Neural progenitor cell (in vitro differentiated cells): ENCODE data around the gene CHKA. TPM values are rescaled to one million over a fixed set of nuclear protein-coding genes. Genes with fewer than 3 reads are reported as not detected.

Experiments
- DNase-seq: peaks from one replicate; pipeline ENCODE4 v3.0.0-alpha.2; 2016; ENCODE audit warnings: low spot score
- H2AFZ ChIP-seq: fragments of 200-600 bp; sonication (generic); replicated peaks from 2 replicates; pipeline ENCODE4 v1.6.1; 2016; ENCODE audit warnings: antibody characterized with exemption
- H3F3A ChIP-seq: fragments of 200-600 bp; sonication (generic); 2 replicates; pipeline ENCODE4 v1.6.1; 2016; ENCODE audit warnings: antibody characterized with exemption, low read depth
- H3K27ac ChIP-seq: fragments of 200-600 bp; sonication (generic); 2 replicates; pipeline ENCODE4 v1.5.1; 2016; ENCODE audit warnings: mild to moderate bottlenecking
- H3K27me3 ChIP-seq: fragments of 200-600 bp; sonication (generic); 2 replicates; pipeline ENCODE4 v1.6.1; 2016; ENCODE audit warnings: mild to moderate bottlenecking, moderate library complexity
- H3K36me3 ChIP-seq: fragments of 200-600 bp; sonication (generic); 2 replicates; pipeline ENCODE4 v1.5.1; 2016
- H3K4me1 ChIP-seq: fragments of 200-600 bp; sonication (generic); 2 replicates; pipeline ENCODE4 v1.6.1; 2016; ENCODE audit warnings: mixed run types
- H3K4me2 ChIP-seq: fragments of 200-600 bp; sonication (generic); 2 replicates; pipeline ENCODE4 v1.6.1; 2016
- H3K4me3 ChIP-seq: fragments of 200-600 bp; sonication (generic); 2 replicates; pipeline ENCODE4 v1.5.1; 2016
- H3K79me2 ChIP-seq: fragments of 200-600 bp; sonication (generic); 2 replicates; pipeline ENCODE4 v1.6.1; 2016; ENCODE audit warnings: low read depth
- H3K9ac ChIP-seq: fragments of 200-600 bp; sonication (generic); 2 replicates; pipeline ENCODE4 v1.6.1; 2016
- H3K9me3 ChIP-seq: fragments of 200-600 bp; sonication (generic); 2 replicates; pipeline ENCODE4 v1.5.1; 2016; ENCODE audit warnings: low read depth
- H4K20me1 ChIP-seq: fragments of 200-600 bp; sonication (generic); 2 replicates; pipeline ENCODE4 v1.6.1; 2016; ENCODE audit warnings: low read depth
- H3K27ac Mint-ChIP-seq: 3 replicates; pipeline ENCODE4 v1.8.0; 2021; ENCODE audit warnings: mixed read lengths
- H3K27me3 Mint-ChIP-seq: 2 replicates; pipeline ENCODE4 v1.8.0; 2022; ENCODE audit warnings: low read depth, mild to moderate bottlenecking, inconsistent platforms, moderate library complexity, mixed read lengths; ENCODE audit not compliant: insufficient read depth
- H3K36me3 Mint-ChIP-seq: 3 replicates; pipeline ENCODE4 v1.8.0; 2021; ENCODE audit warnings: mixed read lengths
- H3K4me1 Mint-ChIP-seq: 3 replicates; pipeline ENCODE4 v1.8.0; 2021; ENCODE audit warnings: mixed read lengths
- H3K4me3 Mint-ChIP-seq: 3 replicates; pipeline ENCODE4 v1.8.0; 2021; ENCODE audit warnings: mild to moderate bottlenecking, moderate library complexity, mixed read lengths
- H3K9me3 Mint-ChIP-seq: 3 replicates; pipeline ENCODE4 v1.8.0; 2020; ENCODE audit warnings: mixed read lengths
- EZH2 ChIP-seq: fragments of 200-600 bp; sonication (generic); IDR thresholded peaks from 2 replicates; pipeline ENCODE4 v1.6.1; 2017; ENCODE audit warnings: antibody characterized with exemption, mild to moderate bottlenecking, moderate library complexity
- EZH2phosphoT487 ChIP-seq: fragments of 200-600 bp; sonication (generic); IDR thresholded peaks from 2 replicates; pipeline ENCODE4 v1.6.1; 2017; ENCODE audit warnings: antibody characterized with exemption
- total RNA-seq: library from RNA; depleted of rRNA; stranded (reverse); fragments of >200 nt; gene quantifications from 2 replicates; pipeline ENCODE4 v1.2.3, GENCODE V29; 2015; ENCODE audit warnings: low replicate concordance
- TF ChIP-seq, protein P1 (sequence below): fragments of 200-600 bp; sonication (generic); IDR thresholded peaks from 2 replicates; pipeline ENCODE4 v1.5.1; 2017; ENCODE audit warnings: antibody characterized with exemption, mild to moderate bottlenecking

The CHKA gene
- total RNA-seq, 1 donor from 2014 or later, result 36.8 TPM

DNA sequence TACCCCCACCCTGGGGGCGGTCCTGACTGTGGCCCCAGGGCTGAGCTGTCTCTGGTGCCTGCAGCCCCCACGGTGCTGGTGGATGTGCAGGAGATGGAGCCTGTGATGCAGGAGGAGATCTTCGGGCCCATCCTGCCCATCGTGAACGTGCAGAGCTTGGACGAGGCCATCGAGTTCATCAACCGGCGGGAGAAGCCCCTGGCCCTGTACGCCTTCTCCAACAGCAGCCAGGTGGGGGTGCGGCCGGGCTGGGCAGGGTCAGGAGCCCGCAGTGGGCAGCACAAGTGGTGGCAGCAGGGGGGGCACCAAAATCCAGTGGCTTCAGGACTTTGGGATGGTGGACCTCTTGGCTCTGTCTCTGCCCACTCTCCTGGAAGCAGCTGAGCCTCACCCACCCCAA, 98.7 kb downstream of the CHKA start:
- H3K36me3 Mint-ChIP-seq, result peaks cover 17% of the 10 kb centered on the region
- H3K27ac Mint-ChIP-seq, result no peak overlapping the region
- Histone ChIP-seq H3F3A (peaks cover 14% of the 10 kb centered on the region), H3K27ac (no peak overlapping the region), H3K9me3 (no peaks in the 10 kb centered on the region), H2AFZ (no peak overlapping the region), H3K79me2 (no peaks in the 10 kb centered on the region), H3K36me3 (no peaks in the 10 kb centered on the region), H3K4me2 (no peak overlapping the region), H3K9ac (no peak overlapping the region), H4K20me1 (no peaks in the 10 kb centered on the region), H3K27me3 (no peaks in the 10 kb centered on the region), H3K4me3 (no peak overlapping the region), H3K4me1 (peaks cover 9% of the 10 kb centered on the region)
- peaks cover 20% of the 10 kb centered on the region for H3K4me1 Mint-ChIP-seq
- H3K4me3 Mint-ChIP-seq, result no peak overlapping the region
- peaks cover 5% of the 10 kb centered on the region for H3K27me3 Mint-ChIP-seq
- TF ChIP-seq, protein P1, sequence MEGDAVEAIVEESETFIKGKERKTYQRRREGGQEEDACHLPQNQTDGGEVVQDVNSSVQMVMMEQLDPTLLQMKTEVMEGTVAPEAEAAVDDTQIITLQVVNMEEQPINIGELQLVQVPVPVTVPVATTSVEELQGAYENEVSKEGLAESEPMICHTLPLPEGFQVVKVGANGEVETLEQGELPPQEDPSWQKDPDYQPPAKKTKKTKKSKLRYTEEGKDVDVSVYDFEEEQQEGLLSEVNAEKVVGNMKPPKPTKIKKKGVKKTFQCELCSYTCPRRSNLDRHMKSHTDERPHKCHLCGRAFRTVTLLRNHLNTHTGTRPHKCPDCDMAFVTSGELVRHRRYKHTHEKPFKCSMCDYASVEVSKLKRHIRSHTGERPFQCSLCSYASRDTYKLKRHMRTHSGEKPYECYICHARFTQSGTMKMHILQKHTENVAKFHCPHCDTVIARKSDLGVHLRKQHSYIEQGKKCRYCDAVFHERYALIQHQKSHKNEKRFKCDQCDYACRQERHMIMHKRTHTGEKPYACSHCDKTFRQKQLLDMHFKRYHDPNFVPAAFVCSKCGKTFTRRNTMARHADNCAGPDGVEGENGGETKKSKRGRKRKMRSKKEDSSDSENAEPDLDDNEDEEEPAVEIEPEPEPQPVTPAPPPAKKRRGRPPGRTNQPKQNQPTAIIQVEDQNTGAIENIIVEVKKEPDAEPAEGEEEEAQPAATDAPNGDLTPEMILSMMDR, result no peak
- TF ChIP-seq EZH2phosphoT487 (no peak), EZH2 (no peak)
- H3K9me3 Mint-ChIP-seq, result peaks cover 6% of the 10 kb centered on the region
- no peak for DNase-seq

DNA sequence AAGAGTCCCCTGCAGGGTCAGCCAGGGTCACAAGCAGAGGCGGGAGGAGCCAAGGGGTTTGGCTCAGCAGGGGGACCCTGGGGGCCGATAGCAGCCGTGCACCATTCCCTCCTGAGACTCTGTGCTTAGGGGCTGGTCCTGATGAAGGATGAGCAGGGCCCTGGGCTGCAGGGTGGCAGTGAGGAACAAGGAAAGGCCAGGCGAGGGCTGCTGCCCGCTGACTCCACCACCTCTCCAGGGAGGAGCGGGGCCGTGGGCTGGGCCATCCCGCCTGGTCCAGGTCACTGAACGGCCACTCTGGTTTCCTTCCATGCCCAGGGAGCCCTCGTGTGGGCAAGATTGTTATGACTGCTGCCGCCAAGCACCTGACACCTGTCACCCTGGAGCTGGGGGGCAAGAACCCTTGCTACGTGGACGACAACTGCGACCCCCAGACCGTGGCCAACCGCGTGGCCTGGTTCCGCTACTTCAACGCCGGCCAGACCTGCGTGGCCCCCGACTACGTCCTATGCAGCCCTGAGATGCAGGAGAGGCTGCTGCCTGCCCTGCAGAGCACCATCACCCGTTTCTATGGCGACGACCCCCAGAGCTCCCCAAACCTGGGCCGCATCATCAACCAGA, 99.9 kb downstream of the CHKA start:
- Mint-ChIP-seq H3K9me3 (peaks cover 6% of the 10 kb centered on the region), H3K4me3 (no peak overlapping the region), H3K27me3 (peaks cover 2% of the 10 kb centered on the region), H3K4me1 (peaks cover 26% of the 10 kb centered on the region), H3K36me3 (peaks cover 16% of the 10 kb centered on the region), H3K27ac (peak overlapping the region; percentile 78)
- no peak for TF ChIP-seq EZH2
- TF ChIP-seq, protein P1, result peak; percentile 31
- Histone ChIP-seq H2AFZ (no peak overlapping the region), H4K20me1 (no peaks in the 10 kb centered on the region), H3K27ac (no peak overlapping the region), H3K36me3 (no peaks in the 10 kb centered on the region), H3K4me2 (peak overlapping the region; percentile 64), H3K79me2 (no peaks in the 10 kb centered on the region), H3K9ac (no peak overlapping the region), H3K4me1 (peaks cover 9% of the 10 kb centered on the region), H3F3A (peaks cover 14% of the 10 kb centered on the region), H3K27me3 (no peaks in the 10 kb centered on the region), H3K4me3 (no peak overlapping the region), H3K9me3 (no peaks in the 10 kb centered on the region)
- peak; percentile 67 for DNase-seq

DNA sequence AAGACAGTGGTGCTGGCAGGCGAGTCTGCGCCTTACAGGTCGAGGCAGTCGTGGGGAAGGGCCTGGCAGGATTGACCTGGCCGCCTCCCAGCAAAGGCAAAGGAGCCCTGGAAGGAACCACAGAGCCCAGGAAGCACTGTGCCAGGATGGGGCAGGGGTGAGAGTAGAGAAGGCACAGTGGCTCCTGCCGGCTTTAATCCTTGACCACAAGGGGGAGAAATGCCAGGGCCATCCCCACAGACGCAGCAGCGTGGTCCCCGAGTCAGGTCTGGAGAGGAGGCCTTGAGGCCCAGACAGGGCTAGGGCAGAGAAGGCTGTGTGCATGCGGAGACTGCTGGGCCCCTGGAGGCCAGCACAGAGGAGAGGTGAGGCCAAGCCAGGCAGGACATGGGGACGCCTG, 100.6 kb downstream of the CHKA start:
- peaks cover 6% of the 10 kb centered on the region for H3K9me3 Mint-ChIP-seq
- peaks cover 12% of the 10 kb centered on the region for H3K36me3 Mint-ChIP-seq
- Histone ChIP-seq H3F3A (peaks cover 14% of the 10 kb centered on the region), H3K4me2 (peak overlapping the region; percentile 64), H3K9me3 (no peaks in the 10 kb centered on the region), H3K79me2 (no peaks in the 10 kb centered on the region), H4K20me1 (no peaks in the 10 kb centered on the region), H3K9ac (no peak overlapping the region), H3K27me3 (no peaks in the 10 kb centered on the region), H2AFZ (no peak overlapping the region), H3K36me3 (no peaks in the 10 kb centered on the region), H3K4me1 (peaks cover 9% of the 10 kb centered on the region), H3K27ac (no peak overlapping the region), H3K4me3 (no peak overlapping the region)
- peak overlapping the region; percentile 68 for H3K4me3 Mint-ChIP-seq
- DNase-seq, result peak; percentile 69
- peaks cover 26% of the 10 kb centered on the region for H3K4me1 Mint-ChIP-seq
- H3K27me3 Mint-ChIP-seq, result peaks cover 2% of the 10 kb centered on the region
- TF ChIP-seq EZH2phosphoT487, result no peak
- TF ChIP-seq EZH2, result no peak
- TF ChIP-seq, protein P1, result peak; percentile 57
- peak overlapping the region; percentile 78 for H3K27ac Mint-ChIP-seq
